ENCODE measurements around the gene SCYGR1.

The SCYGR1 gene

GRCh38 chr2:227390468-227391256 lies 2.9 kb upstream of the SCYGR1 start:
- no peaks in the 10 kb centered on the region for H4K20me1 ChIP-seq (ENCODE audit: insufficient read depth, low read length, poor library complexity, severe bottlenecking)
- H3F3A ChIP-seq (ENCODE audit: low read depth) = no peaks in the 10 kb centered on the region
- H3K9me2 ChIP-seq (replicated peaks; ENCODE audit: low read depth, low read length) = no peaks in the 10 kb centered on the region
- TF ChIP-seq EZH2phosphoT487 (IDR thresholded peaks at IDR 0.05; ENCODE audit: borderline replicate concordance) (no peak), CTCF (conservative IDR thresholded peaks at IDR 0.05; ENCODE audit: low read length) (no peak)
- H3K4me3 ChIP-seq (ENCODE audit: low read length, poor library complexity, severe bottlenecking) = no peak overlapping the region
- no peaks in the 10 kb centered on the region for H3K36me3 ChIP-seq (ENCODE audit: insufficient read depth, low read length)
- H2AFZ ChIP-seq (ENCODE audit: low read length) = no peak overlapping the region
- no peaks in the 10 kb centered on the region for H3K27me3 ChIP-seq (ENCODE audit: insufficient read depth, low read length, poor library complexity, severe bottlenecking)
- no peaks in the 10 kb centered on the region for H3K9me3 ChIP-seq (ENCODE audit: insufficient read depth, low read depth, low read length)
- H3K9ac ChIP-seq (ENCODE audit: low read depth, low read length, poor library complexity, severe bottlenecking) = no peak overlapping the region
- no peak overlapping the region for H3K4me2 ChIP-seq (ENCODE audit: low read depth, low read length, poor library complexity, severe bottlenecking)
- H3K79me2 ChIP-seq (ENCODE audit: insufficient read depth, low read length) = no peaks in the 10 kb centered on the region
- H3K4me1 ChIP-seq (ENCODE audit: insufficient read depth, low read length, poor library complexity, severe bottlenecking) = no peaks in the 10 kb centered on the region

GRCh38 chr2:227389661-227390060 lies 1.9 kb upstream of the SCYGR1 start:
- no peak overlapping the region for H3K4me3 ChIP-seq (ENCODE audit: low read length, poor library complexity, severe bottlenecking)
- H3K9ac ChIP-seq (ENCODE audit: low read depth, low read length, poor library complexity, severe bottlenecking) = no peak overlapping the region
- no peak overlapping the region for H2AFZ ChIP-seq (ENCODE audit: low read length)
- no peaks in the 10 kb centered on the region for H3K9me2 ChIP-seq (replicated peaks; ENCODE audit: low read depth, low read length)
- no peaks in the 10 kb centered on the region for H3F3A ChIP-seq (ENCODE audit: low read depth)
- TF ChIP-seq CTCF (conservative IDR thresholded peaks at IDR 0.05; ENCODE audit: low read length) = no peak
- no peak for TF ChIP-seq EZH2phosphoT487 (IDR thresholded peaks at IDR 0.05; ENCODE audit: borderline replicate concordance)
- no peak overlapping the region for H3K4me2 ChIP-seq (ENCODE audit: low read depth, low read length, poor library complexity, severe bottlenecking)
- no peaks in the 10 kb centered on the region for H3K4me1 ChIP-seq (ENCODE audit: insufficient read depth, low read length, poor library complexity, severe bottlenecking)
- no peaks in the 10 kb centered on the region for H3K27me3 ChIP-seq (ENCODE audit: insufficient read depth, low read length, poor library complexity, severe bottlenecking)
- H3K9me3 ChIP-seq (ENCODE audit: insufficient read depth, low read depth, low read length) = no peaks in the 10 kb centered on the region
- no peaks in the 10 kb centered on the region for H4K20me1 ChIP-seq (ENCODE audit: insufficient read depth, low read length, poor library complexity, severe bottlenecking)
- no peaks in the 10 kb centered on the region for H3K79me2 ChIP-seq (ENCODE audit: insufficient read depth, low read length)
- no peaks in the 10 kb centered on the region for H3K36me3 ChIP-seq (ENCODE audit: insufficient read depth, low read length)

- no peak for TF ChIP-seq CTCF (conservative IDR thresholded peaks at IDR 0.05; ENCODE audit: low read length)
- TF ChIP-seq EZH2phosphoT487 (IDR thresholded peaks at IDR 0.05; ENCODE audit: borderline replicate concordance) = no peak
- Histone ChIP-seq H3F3A (ENCODE audit: low read depth) (no peaks in the 10 kb centered on the region), H3K9me2 (replicated peaks; ENCODE audit: low read depth, low read length) (no peaks in the 10 kb centered on the region), H3K4me1 (ENCODE audit: insufficient read depth, low read length, poor library complexity, severe bottlenecking) (no peaks in the 10 kb centered on the region), H3K4me3 (ENCODE audit: low read length, poor library complexity, severe bottlenecking) (no peak overlapping the region), H3K9ac (ENCODE audit: low read depth, low read length, poor library complexity, severe bottlenecking) (no peak overlapping the region), H3K79me2 (ENCODE audit: insufficient read depth, low read length) (no peaks in the 10 kb centered on the region), H3K9me3 (ENCODE audit: insufficient read depth, low read depth, low read length) (no peaks in the 10 kb centered on the region), H2AFZ (ENCODE audit: low read length) (no peak overlapping the region), H3K36me3 (ENCODE audit: insufficient read depth, low read length) (no peaks in the 10 kb centered on the region), H3K4me2 (ENCODE audit: low read depth, low read length, poor library complexity, severe bottlenecking) (no peak overlapping the region), H3K27me3 (ENCODE audit: insufficient read depth, low read length, poor library complexity, severe bottlenecking) (no peaks in the 10 kb centered on the region), H4K20me1 (ENCODE audit: insufficient read depth, low read length, poor library complexity, severe bottlenecking) (no peaks in the 10 kb centered on the region)
Measured at GRCh38 chr2:227389231-227389630, 1.5 kb upstream of the SCYGR1 start.

Measured in Loucy (cell line).